Measurements from ENCODE around the gene USP5. TPM values are rescaled to one million over a fixed set of nuclear protein-coding genes. Genes with fewer than 3 reads are reported as not detected.

The USP5 gene
- total and polyA plus RNA-seq, 2 of the 8 experiments (the other 6 are each of a cell fraction or from before 2014, with no cell fraction given): 66.5 to 148 TPM

- TF ChIP-seq TBP (IDR thresholded peaks at IDR 0.05; ENCODE audit: low read depth, low read length): no peak
- TF ChIP-seq CBX5 (IDR thresholded peaks at IDR 0.05; ENCODE audit: low read depth, low read length): no peak
- TF ChIP-seq TAF1 (IDR thresholded peaks at IDR 0.05; ENCODE audit: low read depth, low read length): no peak
- TF ChIP-seq RAD21 (IDR thresholded peaks at IDR 0.05 in 1 of 2, conservative IDR thresholded peaks at IDR 0.05 in 1 of 2; ENCODE audit: low read depth in 2 of 2, low read length in 2 of 2): no peak
These were observed 17.7 kb upstream of the USP5 start (continued) for GRCh38 chr12:6834254-6834653.

Data from H1 (cell line).